GM18867 (cell line): ENCODE results near the gene COPS8.

ENCODE experiments used
- ATAC-seq: cut with Tn5 transposase; IDR thresholded peaks from one replicate; pipeline ENCODE4 v1.9.1; 2021; ENCODE audit warnings: mild to moderate bottlenecking, moderate library complexity; ENCODE audit not compliant: unreplicated experiment

The COPS8 gene

DNA sequence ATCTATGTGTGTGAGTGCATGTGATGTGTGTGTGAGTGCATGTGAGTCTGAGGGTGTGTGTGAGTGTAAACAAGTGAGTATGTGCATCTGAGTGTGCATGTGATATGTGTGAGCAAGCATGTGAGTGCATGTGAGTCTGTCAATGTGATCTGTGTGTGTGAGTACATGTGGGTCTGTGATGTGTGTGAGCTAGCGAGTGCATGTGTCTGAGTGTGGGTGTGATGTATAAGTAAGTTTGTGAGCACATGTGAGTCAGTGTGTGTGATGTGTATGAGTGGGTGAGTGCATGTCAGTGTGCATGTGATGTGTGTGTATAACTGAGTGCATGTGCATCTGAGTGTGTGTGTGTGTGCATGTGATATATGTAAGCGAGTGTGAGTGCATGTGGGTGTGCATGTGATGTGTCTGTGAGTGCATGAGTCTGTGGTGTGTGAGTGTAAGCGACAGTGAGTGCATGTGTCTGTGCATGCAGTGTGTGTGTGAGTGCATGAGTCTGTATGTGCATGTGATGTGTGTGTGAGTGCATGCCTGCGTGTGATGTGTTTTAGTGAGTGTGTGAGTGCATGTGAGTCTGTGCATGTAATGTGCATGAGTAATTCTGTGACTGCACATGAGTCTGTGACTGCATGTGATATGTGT, 44.1 kb downstream of the COPS8 start:
- no peak for ATAC-seq

DNA sequence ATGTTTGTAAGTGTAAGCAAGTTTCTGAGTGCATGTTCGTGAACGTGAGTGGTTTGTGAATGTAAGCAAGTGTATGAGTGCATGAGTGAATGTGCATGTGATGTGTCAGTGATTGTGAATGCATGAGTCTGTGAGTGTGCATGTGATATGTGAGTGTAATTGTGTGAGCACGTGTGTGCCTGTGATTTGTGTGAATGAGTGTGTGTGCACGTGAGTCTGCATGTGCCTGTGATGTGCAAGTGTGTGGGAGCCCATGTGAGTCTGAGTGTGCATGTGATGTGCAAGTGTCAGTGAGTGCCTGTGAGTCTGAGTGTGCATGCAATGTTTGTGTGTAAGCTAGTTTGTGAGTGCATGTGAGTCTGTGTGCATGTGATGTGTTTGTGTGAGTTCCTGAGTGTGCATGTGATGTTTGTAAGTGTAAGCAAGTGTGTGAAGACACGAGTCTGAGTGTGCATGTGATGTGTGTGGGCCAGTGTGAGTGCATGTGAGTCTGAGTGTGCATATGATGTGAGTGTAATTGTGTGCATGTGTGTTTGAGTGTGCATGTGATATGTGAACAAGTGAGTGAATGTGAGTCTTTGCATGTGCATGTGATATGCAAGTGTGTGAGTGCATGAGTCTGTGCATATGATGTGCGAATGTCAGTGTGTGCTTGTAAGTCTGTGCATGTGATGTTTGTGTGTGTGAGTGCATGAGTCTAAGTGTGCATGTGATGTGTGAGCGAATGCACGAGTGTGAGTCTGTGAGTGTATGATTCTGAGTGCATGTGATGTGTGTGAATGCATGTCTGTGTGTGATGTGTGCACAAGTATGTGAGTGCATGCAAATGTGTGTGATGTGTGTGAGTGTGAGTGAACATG, 45.1 kb downstream of the COPS8 start:
- ATAC-seq, result no peak

DNA sequence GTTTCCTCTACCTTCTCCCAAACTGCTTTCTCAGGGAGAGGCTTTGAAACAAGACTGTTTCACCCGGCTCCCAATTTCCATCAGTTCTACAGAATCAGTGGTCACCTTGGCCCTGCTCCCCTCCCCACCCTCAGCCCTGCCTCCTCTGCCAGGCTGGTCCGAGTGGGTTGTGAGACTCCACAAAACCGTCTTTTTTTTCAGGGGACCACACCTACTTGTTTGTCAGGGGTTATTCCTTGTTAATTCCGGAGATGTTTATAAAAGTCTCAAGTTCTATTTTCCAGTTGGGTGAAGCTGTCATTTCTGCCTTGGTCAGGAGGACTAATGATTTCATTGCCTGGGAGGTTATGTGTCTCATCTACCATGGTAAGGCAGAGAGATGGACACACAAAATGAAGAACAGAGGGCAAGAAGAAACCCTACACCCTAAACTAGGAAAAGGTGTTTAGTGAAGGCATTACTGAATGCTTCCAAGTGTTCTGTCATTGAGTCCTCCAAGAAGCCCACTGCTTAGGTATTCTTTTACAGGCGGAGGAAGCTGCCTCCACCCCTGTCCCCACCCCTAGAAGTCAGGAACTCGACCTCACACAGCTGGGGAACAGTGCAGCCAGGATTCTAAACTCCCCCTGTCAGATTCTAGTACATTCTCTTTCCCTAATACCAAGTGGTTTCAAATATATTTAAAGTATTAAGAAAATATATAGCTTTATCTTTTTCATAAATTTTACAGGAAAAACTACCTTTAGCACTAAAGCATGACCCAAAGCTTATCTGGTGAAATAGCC, 46.3 kb downstream of the COPS8 start:
- ATAC-seq, result no peak

DNA sequence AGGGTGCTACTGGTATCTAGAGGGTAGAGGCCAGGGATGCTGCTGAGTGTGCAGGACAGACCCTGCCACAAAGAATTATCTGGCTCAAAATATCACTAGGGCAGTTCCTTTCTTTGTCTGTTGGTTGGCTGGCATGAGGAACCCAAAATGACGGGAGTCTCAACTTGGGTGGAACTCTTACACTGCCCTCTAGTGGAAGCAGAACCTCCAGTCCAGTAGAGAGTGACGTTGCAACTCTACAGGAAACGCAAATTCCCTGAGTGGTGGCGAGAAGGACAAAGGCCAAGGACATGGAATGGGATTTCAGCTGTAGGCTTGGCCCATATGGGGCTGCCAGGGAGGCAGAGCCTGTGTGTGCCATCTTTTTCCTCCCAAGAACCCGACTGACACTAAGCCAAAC, 47.1 kb downstream of the COPS8 start:
- no peak for ATAC-seq

DNA sequence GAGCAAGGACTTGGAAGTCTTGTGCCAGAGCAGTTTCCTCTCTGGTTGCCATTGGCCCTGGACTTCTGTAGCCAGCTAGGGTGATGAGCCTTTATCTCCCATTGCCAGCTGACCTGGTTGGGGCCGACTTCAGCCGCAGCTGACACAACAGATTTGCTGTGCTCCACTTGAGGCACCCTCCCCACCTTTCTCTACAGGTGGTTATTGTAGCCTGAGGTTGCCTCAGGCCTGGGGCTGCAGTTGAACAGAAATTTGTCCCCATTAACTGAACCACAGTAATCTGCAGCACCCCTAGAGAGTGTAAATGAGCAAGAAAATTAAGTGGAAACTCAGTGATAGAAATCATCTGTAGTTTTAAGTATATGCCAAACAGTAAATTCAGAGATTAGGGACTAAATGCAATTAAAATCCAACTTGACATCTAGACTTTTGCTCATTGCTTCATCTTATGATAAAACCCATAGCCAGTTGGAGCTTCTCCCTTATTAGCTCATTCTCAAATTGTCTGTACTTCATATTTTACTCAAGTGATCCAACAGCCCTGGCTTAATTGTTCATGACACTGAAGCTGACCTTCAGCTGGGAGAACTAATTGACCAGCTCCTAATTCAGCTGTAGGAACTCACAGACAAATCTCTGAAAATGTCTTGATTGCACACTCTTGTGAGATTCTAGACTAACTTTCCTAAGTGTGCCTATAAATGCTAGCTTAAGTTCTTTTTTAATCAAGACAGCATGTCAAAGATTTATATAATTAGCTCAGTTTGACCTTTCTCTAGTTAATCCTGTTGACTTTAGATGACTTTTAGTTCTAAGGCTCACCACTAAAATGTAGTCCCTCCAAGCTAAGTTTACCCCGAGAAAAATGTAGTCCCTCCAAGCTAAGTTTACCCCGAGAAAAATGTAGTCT, 48.9 kb downstream of the COPS8 start:
- no peak for ATAC-seq

DNA sequence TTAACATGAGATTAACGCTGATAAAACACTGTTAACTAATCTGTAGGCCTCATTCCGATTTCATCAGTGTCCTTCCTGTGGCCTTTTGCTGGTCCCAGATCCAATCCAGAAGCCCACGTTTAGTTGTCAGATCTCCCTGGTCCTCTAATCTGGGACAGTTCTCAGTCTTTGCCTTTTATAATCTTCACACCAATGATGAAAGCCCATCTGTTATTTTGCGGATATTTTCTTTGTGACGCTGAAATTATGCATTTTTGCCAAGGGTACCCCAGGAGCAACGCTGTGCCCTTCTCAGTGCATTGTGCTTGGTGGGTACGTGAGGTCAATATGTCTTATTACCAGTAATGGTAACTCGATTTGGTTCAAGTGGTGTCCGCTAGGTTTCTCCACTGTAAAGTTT, 51.1 kb downstream of the COPS8 start:
- ATAC-seq, result no peak

DNA sequence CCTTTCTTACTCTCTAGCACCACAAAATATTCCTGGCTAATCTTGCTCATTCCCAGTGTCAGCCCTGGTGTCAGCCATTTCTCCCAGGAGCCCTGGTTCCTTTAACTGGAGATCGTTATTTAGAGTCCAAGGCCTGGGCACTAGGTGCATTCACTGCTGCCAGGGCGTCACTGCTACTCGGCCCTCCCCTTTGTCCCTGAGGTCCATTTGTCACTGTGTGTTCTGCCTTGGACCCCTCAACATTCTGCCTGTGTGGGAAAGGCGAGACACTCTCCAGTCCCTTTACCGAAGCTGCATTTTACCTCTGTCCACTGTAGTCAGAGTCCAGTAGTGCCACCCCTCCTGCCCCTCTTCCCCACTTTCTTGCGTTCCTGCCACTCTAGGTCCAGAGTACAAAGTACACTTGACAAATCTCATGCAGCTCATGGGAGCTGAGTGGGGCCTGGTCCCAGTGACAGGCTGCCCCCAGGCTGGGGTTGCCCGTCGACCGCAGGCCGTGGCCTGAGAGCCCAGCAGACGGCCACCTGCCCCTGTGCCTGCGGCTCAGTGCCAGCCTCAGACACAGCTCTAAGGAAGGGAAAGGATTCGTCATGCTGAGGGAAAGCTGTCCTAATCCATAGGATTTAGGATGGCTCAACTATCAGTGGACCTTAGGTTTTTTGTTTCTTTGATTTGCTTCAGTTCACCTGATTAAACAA, 52.1 kb downstream of the COPS8 start:
- no peak for ATAC-seq

DNA sequence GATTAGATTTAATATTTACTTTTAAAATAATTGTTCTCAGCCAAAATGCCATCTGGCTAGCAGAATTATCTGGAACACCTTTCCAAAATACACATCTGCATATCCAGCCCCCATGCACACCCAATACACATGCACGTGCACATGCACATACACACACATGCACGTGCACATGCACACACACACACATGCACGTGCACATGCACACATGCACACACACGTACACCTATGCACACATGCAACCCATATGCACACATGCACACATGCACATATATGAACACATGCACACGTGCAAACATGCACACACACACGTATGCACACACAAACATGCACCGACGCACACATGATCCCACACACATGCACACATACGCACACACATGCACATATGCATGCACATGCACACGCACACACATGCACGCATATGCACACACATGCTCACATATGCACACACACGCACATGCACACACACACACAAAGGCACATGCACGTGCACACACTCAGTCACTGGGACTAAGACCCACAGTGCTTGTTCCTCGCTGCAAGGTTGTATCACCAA, 53.5 kb downstream of the COPS8 start:
- no peak for ATAC-seq

DNA sequence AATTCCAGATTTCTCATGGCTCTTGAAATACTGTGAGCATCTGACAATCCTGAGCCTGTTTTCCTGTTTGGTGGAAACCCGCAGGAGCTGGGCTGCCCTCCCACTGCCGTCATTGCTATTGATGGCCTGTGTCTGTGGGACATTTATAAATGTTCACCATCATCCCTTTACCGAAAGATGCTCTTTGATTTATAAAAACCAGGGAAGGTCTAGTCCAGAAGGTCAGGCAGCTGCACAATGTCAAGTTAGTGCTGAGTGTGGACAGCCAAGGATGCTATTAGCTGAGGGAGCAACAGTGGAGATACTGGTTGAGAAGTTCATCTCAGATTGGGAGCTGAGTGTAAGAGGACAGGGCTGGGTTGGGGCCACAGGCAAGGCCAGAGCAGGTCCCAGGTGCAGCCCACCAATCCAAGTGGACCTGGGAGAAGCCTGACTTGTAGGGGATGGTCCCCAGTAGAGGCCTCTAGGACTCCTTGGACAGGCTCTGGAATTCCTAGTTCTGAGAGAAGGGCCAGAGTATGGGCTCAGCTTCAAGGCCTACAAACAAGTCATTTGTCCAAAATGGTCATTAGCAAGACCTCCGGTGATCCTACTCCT, 55.1 kb downstream of the COPS8 start:
- ATAC-seq, result no peak

DNA sequence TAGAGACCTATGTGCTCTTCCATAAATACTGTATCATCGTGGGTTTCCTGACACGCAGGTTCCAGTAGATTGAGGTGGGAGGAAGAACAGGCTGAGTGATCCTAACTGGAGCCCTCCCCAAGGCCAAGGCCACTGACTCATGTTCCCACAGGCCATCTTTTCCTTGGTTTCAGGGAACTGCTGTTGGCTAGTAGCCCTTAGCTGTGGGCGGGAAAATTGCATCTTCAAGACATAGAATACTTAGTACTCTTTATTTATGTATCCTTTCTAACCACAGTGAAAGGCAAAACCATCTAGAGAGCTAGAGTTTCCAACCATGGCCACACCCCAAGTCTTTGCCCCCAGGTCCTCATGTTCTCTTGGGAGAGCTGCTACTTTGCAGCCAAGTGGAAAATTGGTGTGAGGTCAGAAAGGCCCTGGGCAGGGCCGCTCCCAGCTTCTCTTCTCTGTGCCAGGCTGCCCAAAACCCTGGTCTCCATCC, 55.9 kb downstream of the COPS8 start:
- no peak for ATAC-seq

DNA sequence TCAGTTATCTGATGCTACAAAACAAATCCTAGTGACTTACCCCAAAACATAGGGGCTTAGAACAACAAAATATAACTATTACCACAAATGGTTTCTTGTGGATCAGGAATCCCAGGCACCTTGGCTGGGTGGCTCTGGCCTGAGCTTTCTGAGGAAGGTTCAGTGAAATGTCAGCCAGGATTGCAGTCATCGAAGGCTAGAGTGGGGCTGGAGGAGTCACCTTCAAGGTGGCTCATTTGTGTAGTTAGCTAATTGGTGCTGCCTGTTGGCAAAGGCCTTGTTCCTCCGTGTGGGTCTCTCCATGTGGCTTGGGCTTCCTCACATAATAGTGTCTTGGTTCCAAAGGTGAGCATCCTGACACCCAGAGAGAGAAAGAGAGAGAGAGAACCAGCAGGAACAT, 57.4 kb downstream of the COPS8 start:
- no peak for ATAC-seq

DNA sequence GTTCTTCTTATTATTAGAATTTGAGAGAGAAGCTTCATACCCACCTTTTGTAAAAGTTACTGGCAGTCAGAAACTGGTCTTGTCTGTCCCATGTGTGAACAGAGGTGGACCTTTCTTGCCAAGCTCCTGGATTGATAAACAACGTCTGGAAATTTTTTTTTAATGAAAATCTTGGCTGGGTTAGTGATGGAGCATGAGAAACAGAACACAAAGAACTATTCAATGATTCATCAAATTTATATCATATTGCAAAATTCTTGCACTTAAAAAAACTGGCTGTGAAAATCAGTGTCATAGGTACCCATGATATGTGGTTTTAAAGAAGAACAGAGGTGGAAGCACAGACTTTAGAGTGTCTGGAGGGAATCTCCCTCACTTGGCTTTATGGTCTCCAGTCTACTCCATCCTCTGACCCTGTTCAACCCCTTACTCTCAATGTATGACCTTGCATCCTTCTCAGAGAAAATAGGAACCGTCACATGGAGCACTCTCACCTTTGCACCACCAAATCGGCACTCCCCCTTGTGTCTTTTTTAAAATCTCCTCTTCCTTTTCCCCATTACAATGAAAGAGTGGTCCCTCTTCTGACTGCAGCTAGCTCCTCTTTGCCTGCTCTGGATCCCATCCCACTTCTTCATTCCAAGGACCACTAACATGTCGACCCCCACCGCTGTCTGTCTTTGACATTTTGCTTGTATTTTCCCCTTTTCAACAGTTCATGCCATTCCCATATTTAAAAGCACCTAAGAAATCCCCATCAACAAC, 58.2 kb downstream of the COPS8 start:
- ATAC-seq, result no peak

DNA sequence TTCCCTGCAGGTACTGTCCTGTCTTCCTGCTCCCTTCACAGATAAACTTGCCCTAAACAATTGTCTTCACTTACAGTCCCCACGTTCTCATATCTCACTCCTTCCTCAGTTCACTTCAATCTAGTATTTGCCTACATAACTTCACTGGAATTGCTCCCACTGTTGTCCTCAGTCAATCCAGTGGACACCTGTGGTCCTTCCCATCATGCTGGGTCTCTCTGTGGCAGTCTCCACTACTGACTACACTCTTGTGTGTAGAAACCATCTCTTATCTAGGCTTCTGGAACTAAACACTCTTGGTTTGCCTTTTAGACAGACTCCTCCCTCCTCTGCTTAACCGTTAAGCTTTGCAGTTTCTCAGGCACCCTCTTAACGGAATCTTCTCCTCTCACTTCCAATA, 58.8 kb downstream of the COPS8 start:
- no peak for ATAC-seq

DNA sequence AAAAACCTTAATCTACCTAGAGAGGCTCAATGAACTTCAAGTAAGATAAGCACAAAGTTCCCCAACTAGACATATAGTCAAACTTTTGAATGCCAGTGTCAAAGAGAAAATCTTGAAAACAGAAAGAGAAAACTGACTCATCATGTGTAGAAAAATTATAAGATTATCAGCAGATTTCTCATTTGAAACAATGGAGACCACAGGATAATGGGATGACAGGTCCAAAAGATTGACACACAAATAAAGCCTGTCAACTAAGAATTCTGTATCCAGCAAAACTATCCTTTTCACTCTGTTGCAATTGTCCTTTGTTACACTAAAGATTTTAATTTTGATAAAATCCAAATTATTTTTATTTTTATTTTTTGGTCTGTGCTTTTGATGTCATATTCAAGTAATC, 61.6 kb downstream of the COPS8 start:
- no peak for ATAC-seq

DNA sequence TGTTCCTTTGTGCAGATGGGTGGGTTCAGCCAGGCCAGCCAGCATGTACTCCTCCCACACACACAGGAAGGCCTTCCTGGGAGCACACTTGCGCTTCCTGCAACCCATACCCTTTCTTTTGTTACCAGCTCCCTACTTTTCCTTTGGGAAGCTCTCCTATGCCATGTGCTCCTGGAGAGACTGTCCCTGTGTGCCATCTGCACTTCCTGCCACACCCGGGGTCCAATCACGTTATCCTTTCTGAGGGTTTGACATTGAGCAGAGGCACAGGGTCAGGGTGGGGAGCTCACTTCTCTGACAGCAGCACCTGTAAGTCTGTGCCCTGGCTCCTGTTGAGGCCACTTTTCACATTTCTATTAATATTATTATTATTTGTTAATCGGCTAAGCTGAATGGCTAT, 62.9 kb downstream of the COPS8 start:
- no peak for ATAC-seq

DNA sequence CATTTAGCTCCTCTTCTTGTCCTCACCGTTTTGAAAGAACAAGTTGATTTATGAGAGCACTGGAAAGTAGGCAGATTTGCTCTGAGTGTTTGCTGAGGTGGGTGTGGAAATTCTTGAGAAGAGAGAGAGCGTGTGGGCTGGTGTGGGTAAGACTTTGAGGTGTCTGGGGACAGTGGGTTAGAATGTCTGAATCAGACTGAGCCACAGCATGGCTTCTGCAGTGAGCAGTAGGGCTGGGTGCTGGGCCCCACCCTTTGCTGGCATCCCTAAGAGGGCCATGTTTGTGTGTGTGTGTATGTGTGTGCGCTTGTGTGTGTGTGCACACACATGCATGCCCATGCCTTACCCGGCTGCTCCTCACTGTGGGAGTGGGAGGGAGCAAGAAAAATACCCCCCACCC, 63.7 kb downstream of the COPS8 start:
- ATAC-seq, result no peak
